ENCODE data around the gene JARID2.

JARID2 gene

GRCh38 chr6:15518057-15518456 is 272.2 kb downstream of the JARID2 start:
- no peak for DNase-seq
- H3K9me3 ChIP-seq (ENCODE audit: control insufficient read depth, low read length): no peaks in the 10 kb centered on the region
- no peaks in the 10 kb centered on the region for H3K27me3 ChIP-seq (replicated peaks; ENCODE audit: control insufficient read depth, insufficient read depth, low read length, poor library complexity, severe bottlenecking)
- no peak overlapping the region for H3K4me3 ChIP-seq (ENCODE audit: insufficient read depth, low read depth, low read length, poor library complexity, severe bottlenecking)
- H3K4me1 ChIP-seq (ENCODE audit: control insufficient read depth, insufficient read depth, low read length, poor library complexity, severe bottlenecking): no peaks in the 10 kb centered on the region
- no peak overlapping the region for H3K27ac ChIP-seq (ENCODE audit: insufficient read depth, low read length, poor library complexity, severe bottlenecking)
- H3K36me3 ChIP-seq (ENCODE audit: control insufficient read depth, insufficient read depth, low read length): peaks cover 79% of the 10 kb centered on the region

- H3K36me3 ChIP-seq (ENCODE audit: control insufficient read depth, insufficient read depth, low read length): peaks cover 80% of the 10 kb centered on the region
- H3K27ac ChIP-seq (ENCODE audit: insufficient read depth, low read length, poor library complexity, severe bottlenecking): no peak overlapping the region
- no peak for DNase-seq
- H3K27me3 ChIP-seq (replicated peaks; ENCODE audit: control insufficient read depth, insufficient read depth, low read length, poor library complexity, severe bottlenecking): no peaks in the 10 kb centered on the region
- H3K9me3 ChIP-seq (ENCODE audit: control insufficient read depth, low read length): no peaks in the 10 kb centered on the region
- H3K4me1 ChIP-seq (ENCODE audit: control insufficient read depth, insufficient read depth, low read length, poor library complexity, severe bottlenecking): no peaks in the 10 kb centered on the region
- H3K4me3 ChIP-seq (ENCODE audit: insufficient read depth, low read depth, low read length, poor library complexity, severe bottlenecking): no peak overlapping the region
Measured at GRCh38 chr6:15518878-15519277, 273.0 kb downstream of the JARID2 start.

GRCh38 chr6:15519681-15520080 is 273.8 kb downstream of the JARID2 start:
- H3K27ac ChIP-seq (ENCODE audit: insufficient read depth, low read length, poor library complexity, severe bottlenecking): no peak overlapping the region
- H3K4me3 ChIP-seq (ENCODE audit: insufficient read depth, low read depth, low read length, poor library complexity, severe bottlenecking): no peak overlapping the region
- H3K36me3 ChIP-seq (ENCODE audit: control insufficient read depth, insufficient read depth, low read length): peaks cover 77% of the 10 kb centered on the region
- no peaks in the 10 kb centered on the region for H3K9me3 ChIP-seq (ENCODE audit: control insufficient read depth, low read length)
- DNase-seq: no peak
- no peaks in the 10 kb centered on the region for H3K4me1 ChIP-seq (ENCODE audit: control insufficient read depth, insufficient read depth, low read length, poor library complexity, severe bottlenecking)
- H3K27me3 ChIP-seq (replicated peaks; ENCODE audit: control insufficient read depth, insufficient read depth, low read length, poor library complexity, severe bottlenecking): no peaks in the 10 kb centered on the region

- Histone ChIP-seq H3K27ac (ENCODE audit: insufficient read depth, low read length, poor library complexity, severe bottlenecking) (no peak overlapping the region), H3K36me3 (ENCODE audit: control insufficient read depth, insufficient read depth, low read length) (peaks cover 72% of the 10 kb centered on the region), H3K9me3 (ENCODE audit: control insufficient read depth, low read length) (no peaks in the 10 kb centered on the region), H3K4me3 (ENCODE audit: insufficient read depth, low read depth, low read length, poor library complexity, severe bottlenecking) (no peak overlapping the region), H3K4me1 (ENCODE audit: control insufficient read depth, insufficient read depth, low read length, poor library complexity, severe bottlenecking) (no peaks in the 10 kb centered on the region), H3K27me3 (replicated peaks; ENCODE audit: control insufficient read depth, insufficient read depth, low read length, poor library complexity, severe bottlenecking) (no peaks in the 10 kb centered on the region)
- DNase-seq: no peak
Measured at GRCh38 chr6:15520626-15521203, 274.8 kb downstream of the JARID2 start.

- Histone ChIP-seq H3K27me3 (replicated peaks; ENCODE audit: control insufficient read depth, insufficient read depth, low read length, poor library complexity, severe bottlenecking) (no peaks in the 10 kb centered on the region), H3K4me3 (ENCODE audit: insufficient read depth, low read depth, low read length, poor library complexity, severe bottlenecking) (no peak overlapping the region), H3K27ac (ENCODE audit: insufficient read depth, low read length, poor library complexity, severe bottlenecking) (no peak overlapping the region), H3K4me1 (ENCODE audit: control insufficient read depth, insufficient read depth, low read length, poor library complexity, severe bottlenecking) (no peaks in the 10 kb centered on the region), H3K9me3 (ENCODE audit: control insufficient read depth, low read length) (no peaks in the 10 kb centered on the region), H3K36me3 (ENCODE audit: control insufficient read depth, insufficient read depth, low read length) (peaks cover 70% of the 10 kb centered on the region)
- DNase-seq: no peak
Measured at GRCh38 chr6:15521582-15521981, 275.7 kb downstream of the JARID2 start.

GRCh38 chr6:15522026-15522425 is 276.2 kb downstream of the JARID2 start:
- DNase-seq: no peak
- Histone ChIP-seq H3K27me3 (replicated peaks; ENCODE audit: control insufficient read depth, insufficient read depth, low read length, poor library complexity, severe bottlenecking) (no peaks in the 10 kb centered on the region), H3K27ac (ENCODE audit: insufficient read depth, low read length, poor library complexity, severe bottlenecking) (no peak overlapping the region), H3K36me3 (ENCODE audit: control insufficient read depth, insufficient read depth, low read length) (peaks cover 65% of the 10 kb centered on the region), H3K9me3 (ENCODE audit: control insufficient read depth, low read length) (no peaks in the 10 kb centered on the region), H3K4me1 (ENCODE audit: control insufficient read depth, insufficient read depth, low read length, poor library complexity, severe bottlenecking) (no peaks in the 10 kb centered on the region), H3K4me3 (ENCODE audit: insufficient read depth, low read depth, low read length, poor library complexity, severe bottlenecking) (no peak overlapping the region)

GRCh38 chr6:15522427-15522826 is 276.6 kb downstream of the JARID2 start:
- Histone ChIP-seq H3K9me3 (ENCODE audit: control insufficient read depth, low read length) (no peaks in the 10 kb centered on the region), H3K36me3 (ENCODE audit: control insufficient read depth, insufficient read depth, low read length) (peaks cover 61% of the 10 kb centered on the region), H3K27me3 (replicated peaks; ENCODE audit: control insufficient read depth, insufficient read depth, low read length, poor library complexity, severe bottlenecking) (no peaks in the 10 kb centered on the region), H3K27ac (ENCODE audit: insufficient read depth, low read length, poor library complexity, severe bottlenecking) (no peak overlapping the region), H3K4me1 (ENCODE audit: control insufficient read depth, insufficient read depth, low read length, poor library complexity, severe bottlenecking) (no peaks in the 10 kb centered on the region), H3K4me3 (ENCODE audit: insufficient read depth, low read depth, low read length, poor library complexity, severe bottlenecking) (no peak overlapping the region)
- no peak for DNase-seq

GRCh38 chr6:15522856-15523529 is 277.1 kb downstream of the JARID2 start:
- H3K27ac ChIP-seq (ENCODE audit: insufficient read depth, low read length, poor library complexity, severe bottlenecking): no peak overlapping the region
- H3K4me1 ChIP-seq (ENCODE audit: control insufficient read depth, insufficient read depth, low read length, poor library complexity, severe bottlenecking): no peaks in the 10 kb centered on the region
- peaks cover 56% of the 10 kb centered on the region for H3K36me3 ChIP-seq (ENCODE audit: control insufficient read depth, insufficient read depth, low read length)
- H3K9me3 ChIP-seq (ENCODE audit: control insufficient read depth, low read length): no peaks in the 10 kb centered on the region
- DNase-seq: no peak
- H3K4me3 ChIP-seq (ENCODE audit: insufficient read depth, low read depth, low read length, poor library complexity, severe bottlenecking): no peak overlapping the region
- no peaks in the 10 kb centered on the region for H3K27me3 ChIP-seq (replicated peaks; ENCODE audit: control insufficient read depth, insufficient read depth, low read length, poor library complexity, severe bottlenecking)

- Histone ChIP-seq H3K4me1 (ENCODE audit: control insufficient read depth, insufficient read depth, low read length, poor library complexity, severe bottlenecking) (no peaks in the 10 kb centered on the region), H3K36me3 (ENCODE audit: control insufficient read depth, insufficient read depth, low read length) (peaks cover 46% of the 10 kb centered on the region), H3K27ac (ENCODE audit: insufficient read depth, low read length, poor library complexity, severe bottlenecking) (no peak overlapping the region), H3K4me3 (ENCODE audit: insufficient read depth, low read depth, low read length, poor library complexity, severe bottlenecking) (no peak overlapping the region), H3K27me3 (replicated peaks; ENCODE audit: control insufficient read depth, insufficient read depth, low read length, poor library complexity, severe bottlenecking) (no peaks in the 10 kb centered on the region), H3K9me3 (ENCODE audit: control insufficient read depth, low read length) (no peaks in the 10 kb centered on the region)
- no peak for DNase-seq
Measured at GRCh38 chr6:15523679-15524630, 278.1 kb downstream of the JARID2 start.

Data from effector memory CD4-positive, alpha-beta T cell (primary cell).